Activated gamma-delta T cell (primary cell): ENCODE measurements around the gene SCT.

Experiments used
- DNase-seq: peaks from one replicate; lab custom pipeline; 2025; lab: John Stamatoyannopoulos, UW

The SCT gene

DNA sequence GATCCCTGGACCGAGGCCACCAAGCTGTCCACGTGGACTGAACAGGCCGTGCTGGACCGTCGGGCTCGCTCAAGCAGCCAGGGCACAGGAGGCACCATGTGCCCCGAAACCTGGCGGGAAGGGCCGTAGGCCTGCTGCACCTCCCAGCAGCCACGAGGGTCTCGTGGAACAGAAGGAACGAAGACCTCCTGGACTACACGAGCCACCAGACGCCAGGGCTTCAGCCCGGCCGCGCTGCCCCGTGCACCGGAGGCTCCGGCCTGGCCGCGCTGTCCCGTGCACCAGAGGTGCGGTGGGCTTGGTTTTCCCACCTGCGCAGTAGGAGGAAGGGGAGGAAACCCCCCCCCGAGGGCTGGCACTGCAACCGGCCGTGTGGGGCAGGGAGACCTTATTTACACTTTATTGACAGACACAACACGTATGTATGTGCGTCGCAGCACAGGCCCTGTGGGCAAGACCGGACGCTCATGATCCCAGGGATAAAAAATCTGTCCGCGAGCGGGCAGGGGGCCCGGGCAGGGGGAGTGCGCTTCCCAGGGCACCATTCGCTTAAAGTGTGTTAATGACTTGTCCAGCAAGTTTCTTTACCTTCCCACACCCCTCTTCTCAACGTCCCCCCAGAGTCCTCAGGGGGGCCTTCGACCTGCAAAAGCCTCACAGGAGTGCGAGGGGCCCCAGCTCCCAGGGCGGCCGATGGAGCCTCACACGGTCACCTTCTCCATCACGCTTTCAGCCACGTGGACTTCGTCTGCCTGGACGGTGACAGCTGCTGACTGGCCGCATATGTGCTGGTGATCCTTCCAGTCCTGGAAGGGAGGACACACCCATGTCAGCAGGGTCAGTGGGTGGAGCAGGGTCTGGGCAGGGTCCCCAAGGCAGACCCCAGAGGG is 17.1 kb upstream of the SCT start:
- DNase-seq = no peak

DNA sequence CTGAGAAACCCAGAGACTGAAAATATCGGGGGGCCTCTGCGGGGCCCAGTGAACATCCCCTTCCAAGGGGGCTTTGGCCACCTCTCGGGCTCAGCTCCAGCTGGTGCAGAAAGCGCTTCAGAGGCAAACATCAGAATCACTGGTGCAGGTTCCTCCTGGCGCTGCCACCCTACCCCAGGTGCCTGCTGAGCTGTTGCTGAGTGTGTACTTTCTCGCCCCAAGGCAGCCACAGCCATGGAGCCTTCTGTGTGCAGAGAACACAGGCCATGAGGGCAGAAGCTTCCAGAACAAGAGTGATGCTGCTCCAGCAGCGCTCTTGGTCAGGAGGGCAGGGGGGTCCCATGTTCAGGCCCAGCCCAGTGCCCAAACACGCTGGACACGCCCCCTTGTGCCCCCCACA is 16.4 kb upstream of the SCT start:
- DNase-seq = no peak

DNA sequence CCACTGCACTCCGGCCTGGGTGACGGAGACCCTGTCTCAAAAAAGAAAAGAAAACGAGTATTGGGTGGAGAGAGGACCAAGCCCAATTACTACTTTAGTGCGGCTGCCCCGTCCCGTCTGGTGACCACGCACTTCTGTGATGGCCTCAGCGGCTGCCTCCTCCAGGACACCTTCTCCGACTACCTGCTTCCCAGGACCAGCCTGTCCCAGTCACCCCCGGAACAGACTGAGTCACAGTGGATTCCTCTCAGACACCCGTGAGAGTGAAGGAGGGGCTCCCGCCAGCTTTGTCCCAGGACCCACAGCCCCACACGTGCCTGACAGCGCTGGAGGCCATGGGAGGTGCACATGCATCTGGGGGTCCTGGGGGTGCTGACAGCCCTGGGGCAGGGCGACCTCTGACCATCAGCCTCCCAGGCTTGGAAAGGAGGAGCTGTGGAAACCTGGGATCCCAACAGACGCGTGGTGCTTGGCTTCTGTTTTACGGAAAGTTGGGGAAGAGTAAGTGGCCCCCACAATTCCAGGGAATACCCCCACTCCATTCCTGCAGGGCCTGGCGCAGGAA is 14.9 kb upstream of the SCT start:
- no peak for DNase-seq

DNA sequence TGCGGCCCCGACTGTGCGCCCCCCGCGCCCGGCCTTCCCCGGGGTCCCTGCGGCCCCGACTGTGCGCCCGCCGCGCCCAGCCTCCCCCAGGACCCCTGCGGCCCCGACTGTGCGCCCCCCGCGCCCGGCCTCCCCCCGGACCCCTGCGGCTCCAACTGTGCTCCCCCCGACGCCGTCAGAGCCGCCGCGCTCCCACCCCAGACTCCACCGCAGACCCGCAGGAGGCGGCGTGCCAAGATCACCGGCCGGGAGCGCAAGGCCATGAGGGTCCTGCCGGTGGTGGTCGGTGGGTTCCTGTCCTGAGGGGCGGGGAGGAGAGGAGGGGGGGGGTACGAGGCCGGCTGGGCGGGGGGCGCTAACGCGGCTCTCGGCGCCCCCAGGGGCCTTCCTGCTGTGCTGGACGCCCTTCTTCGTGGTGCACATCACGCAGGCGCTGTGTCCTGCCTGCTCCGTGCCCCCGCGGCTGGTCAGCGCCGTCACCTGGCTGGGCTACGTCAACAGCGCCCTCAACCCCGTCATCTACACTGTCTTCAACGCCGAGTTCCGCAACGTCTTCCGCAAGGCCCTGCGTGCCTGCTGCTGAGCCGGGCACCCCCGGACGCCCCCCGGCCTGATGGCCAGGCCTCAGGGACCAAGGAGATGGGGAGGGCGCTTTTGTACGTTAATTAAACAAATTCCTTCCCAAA is 13.2 kb upstream of the SCT start:
- no peak for DNase-seq

DNA sequence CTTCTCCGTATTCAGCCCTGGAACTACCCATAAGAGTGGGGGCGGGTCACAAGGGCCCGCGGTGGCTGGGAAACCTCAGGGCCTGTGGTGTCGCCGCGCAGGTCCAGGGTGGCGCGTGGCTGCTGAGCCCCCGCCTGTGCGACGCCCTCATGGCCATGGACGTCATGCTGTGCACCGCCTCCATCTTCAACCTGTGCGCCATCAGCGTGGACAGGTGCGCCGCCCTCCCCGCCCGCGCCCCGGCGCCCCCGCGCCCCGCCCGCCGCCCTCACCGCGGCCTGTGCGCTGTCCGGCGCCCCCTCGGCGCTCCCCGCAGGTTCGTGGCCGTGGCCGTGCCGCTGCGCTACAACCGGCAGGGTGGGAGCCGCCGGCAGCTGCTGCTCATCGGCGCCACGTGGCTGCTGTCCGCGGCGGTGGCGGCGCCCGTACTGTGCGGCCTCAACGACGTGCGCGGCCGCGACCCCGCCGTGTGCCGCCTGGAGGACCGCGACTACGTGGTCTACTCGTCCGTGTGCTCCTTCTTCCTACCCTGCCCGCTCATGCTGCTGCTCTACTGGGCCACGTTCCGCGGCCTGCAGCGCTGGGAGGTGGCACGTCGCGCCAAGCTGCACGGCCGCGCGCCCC is 12.5 kb upstream of the SCT start:
- no peak for DNase-seq

DNA sequence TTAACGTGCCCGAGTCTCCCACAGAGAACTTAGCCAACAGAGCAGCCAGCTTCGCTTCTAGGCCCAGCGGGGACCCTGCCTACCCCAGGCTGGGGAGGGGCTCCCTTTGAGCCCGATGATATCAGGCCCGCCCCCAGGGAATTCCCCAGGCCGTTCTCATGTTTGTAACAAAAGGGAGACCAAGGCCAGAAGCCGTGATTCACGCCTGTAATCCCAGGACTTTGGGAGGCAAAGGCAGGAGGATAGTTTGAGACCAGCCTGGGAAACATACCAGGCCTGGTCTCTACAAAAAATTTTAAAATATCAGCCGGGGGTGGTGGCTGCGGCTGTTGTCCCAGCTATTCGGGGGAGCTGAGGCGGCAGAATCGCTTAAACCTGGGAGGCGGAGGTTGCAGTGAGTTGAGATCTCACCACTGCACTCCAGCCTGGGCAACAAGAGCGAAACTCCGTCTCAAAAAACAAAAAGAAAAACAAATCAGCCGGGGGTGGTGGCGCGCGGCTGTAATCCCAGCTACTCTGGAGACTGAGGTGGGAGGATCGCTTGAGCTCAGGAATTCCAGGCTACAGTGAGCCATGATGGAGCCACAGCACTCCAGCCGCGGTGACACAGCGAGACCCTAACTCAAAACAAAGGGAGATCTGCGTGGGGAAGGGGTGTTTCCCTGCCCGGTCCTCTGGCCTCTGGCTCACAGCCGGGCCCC is 11.8 kb upstream of the SCT start:
- no peak for DNase-seq

DNA sequence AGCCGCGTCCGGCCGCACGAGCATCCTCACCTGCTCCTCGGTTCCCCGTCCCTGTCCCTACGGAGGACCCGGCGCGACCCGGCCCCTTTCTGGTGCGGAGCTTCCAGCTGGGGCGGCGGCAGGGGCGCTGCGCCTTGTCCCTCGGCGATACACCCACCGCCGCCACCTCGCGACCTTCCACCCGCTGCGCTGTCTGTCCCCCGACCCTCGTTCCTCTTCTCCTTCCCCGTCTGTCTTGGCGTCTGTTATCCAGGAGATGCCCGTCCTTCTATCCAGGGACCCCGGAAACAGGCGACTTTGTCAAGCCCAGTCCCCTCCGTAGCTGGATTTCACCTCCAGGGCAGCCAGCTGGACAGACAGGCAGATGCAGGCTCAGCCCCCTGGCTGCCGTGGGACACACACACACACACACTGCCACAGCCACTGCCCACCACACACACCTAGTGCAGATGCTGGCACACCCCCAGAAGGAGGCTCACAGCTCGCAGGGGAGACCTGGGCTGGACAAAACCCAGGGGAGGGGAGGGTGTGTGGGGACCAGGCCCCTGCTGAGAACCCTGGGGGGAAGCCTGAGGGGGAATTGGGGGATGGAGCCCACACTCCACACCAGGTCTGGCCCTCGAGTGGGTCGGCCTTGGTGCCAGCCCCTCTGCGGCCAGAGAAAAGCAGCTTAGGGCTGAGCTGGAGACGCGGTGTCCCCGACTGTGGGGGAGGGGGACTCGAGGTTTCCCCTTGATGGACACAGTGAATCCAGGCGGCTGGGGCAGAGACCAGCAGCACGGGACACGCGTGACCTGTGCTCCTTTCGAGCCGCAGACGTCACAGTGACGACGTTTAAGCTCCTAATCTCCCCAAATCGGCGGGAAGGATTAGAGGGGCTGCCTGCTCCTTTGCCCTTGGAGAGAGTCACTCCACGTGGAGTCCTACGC is 10.9 kb upstream of the SCT start:
- no peak for DNase-seq

DNA sequence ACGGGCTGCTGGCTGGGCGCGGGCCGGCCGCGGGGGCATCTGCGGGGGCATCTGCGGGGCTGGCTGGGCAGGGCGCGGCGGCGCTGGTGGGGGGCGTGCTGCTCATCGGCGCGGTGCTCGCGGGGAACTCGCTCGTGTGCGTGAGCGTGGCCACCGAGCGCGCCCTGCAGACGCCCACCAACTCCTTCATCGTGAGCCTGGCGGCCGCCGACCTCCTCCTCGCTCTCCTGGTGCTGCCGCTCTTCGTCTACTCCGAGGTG is 10.3 kb upstream of the SCT start:
- DNase-seq = no peak

DNA sequence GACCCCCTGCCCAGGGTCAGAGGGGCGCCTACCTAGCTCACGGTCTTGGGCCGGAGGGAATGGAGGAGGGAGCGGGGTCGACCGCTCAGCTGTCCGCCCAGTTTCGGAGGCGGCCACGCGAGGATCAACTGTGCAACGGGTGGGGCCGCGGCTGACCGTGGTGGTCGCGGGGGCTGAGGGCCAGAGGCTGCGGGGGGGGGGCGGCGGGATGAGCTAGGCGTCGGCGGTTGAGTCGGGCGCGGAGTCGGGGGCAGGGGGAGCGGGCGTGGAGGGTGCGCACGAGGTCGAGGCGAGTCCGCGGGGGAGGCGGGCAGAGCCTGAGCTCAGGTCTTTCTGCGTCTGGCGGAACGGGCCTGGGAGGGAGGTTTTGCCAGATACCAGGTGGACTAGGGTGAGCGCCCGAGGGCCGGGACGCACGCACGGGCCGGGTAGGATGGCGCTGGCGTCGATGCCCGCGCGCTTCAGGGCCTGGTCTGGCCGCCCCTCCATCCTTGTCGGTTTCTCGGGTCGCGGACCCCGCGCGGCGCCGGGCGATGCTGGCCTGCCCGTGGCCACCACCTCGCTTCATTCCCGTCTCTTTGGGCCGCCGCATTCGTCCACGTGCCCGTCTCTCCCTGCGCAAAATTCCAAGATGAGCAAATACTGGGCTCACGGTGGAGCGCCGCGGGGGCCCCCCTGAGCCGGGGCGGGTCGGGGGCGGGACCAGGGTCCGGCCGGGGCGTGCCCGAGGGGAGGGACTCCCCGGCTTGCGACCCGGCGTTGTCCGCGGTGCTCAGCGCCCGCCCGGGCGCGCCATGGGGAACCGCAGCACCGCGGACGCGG is 9.7 kb upstream of the SCT start, which contains the start of gene DRD4:
DRD4 (plus strand) TSS at position 759 of the 822 bp plus-strand sequence; CDS start at position 795, 36 bp downstream.
- DNase-seq = no peak

DNA sequence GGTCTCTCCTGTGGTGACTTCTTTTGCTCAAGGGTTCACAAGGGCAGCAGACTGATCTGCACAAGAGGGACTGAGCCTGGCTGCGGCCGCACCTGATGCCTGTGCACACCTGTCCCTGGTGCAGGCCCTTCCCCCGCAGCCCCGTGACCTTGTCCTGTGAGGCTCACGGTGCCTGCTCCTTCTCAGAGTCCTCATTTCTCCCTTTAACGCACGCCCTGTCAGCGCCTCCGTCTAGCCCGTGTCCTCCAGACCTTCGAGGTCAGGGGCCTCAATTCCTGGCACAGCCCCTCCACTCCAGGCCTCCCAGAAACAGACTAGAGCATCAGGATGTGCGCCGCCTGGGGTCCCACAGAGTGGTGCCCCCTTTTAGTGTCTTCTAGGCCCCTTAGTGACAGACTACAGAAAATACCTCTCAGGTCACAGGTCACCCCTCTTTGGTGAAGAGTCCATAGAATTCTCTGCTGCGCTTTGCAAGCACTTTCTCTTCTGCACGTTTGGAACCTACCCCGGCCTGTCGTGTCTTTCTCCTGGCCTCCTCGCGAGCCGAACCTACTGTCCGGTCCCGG is 9.0 kb upstream of the SCT start:
- DNase-seq = no peak

DNA sequence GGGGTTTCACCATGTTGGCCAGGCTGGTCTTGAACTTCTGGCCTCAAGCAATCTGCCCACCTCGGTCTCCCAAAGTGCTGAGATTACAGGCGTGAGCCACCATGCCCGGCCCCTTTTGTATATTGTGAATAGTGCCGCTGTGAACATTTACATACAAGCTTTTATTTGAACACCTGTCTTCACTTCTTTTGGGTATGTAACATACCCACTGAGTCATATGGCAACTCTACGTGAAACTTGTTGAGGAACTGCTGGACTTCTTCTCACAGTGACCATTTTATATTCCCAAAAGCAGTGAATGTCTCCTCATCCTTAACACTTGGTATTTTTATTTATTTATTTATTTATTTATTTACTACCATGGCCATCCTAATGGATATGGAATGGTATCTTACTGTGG is 3.9 kb upstream of the SCT start:
- DNase-seq = no peak

DNA sequence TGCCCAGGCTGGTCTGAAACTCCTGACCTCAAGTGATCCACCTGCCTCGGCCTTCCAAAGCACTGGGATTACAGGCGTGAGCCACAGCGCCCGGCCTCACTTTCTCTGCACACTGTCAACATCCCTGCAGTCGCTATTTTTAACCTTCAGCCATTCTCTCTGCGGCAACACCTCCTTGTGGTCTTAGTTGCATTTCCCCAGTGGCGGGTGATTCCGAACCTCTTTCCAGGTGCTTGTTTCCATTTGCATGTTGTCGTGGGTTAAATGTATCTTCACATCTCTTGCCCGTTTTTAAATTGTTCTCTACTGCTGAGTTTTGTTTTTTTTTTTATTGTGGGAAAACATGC is 2.2 kb upstream of the SCT start:
- DNase-seq = no peak

DNA sequence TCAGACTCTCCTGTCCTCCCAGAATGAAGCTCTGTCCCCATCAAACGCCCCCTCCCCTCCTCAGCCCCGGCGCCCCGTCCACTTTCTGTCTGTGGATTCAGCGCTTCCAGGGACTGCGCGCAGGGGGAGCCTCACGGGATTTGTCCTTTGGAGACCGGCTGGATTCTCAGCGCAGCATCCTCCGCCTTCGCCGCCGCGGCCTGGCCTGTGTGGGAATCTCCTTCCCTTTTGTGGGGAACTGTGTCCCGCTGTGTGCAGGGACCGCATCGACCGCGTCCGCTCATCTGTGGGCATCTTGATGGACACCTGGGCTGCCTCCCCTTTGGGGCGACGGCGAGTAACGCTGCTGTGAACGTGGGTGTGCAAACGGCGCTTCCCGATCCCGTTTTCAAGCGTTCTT is 1.1 kb upstream of the SCT start:
- no peak for DNase-seq

DNA sequence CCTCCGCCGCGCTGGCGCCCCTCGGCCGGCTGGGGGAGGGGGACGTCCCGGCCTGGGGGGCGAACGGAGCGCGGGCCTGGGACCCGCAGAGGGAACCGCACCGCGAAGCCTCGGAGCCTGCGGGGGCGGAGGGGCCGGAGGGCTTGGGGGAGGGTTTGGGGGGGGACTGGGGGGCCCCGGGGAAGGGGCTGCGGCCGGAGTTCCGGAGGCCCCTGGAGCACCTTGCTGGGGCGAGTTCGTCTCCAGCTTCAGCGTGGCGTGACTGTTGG is 261 bp upstream of the SCT start:
- no peak for DNase-seq

DNA sequence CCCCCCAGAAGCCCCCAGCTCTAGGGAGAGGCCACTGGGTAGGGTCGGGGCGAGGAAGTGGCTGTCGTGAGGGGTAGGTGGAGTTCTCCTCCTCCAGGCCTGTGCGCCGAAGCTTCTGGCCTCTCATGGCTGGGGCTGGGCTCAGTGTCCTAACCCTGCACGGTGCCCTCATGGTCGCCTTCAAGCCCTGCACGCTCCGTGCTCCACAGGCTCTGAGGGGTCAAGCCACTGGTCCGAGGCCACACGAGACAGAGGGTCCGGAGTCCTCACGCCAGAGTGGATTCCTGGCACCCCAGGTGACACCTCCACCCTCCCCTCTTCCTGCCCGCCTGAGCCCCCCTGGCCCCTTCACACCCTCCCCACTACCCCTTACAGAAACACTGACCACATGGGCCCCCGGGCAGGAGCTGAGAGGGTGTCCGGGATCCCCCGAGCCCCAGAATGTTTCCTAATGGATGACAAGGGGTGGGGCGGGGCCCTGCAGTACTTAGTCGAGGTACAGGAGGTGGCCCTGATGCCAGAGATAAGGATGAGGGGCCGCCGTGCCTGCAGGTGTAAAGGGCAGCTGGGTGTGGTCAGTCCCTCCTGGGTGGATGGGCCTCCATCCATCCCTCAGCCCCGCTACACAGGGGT is 1.2 kb downstream of the SCT start:
- no peak for DNase-seq

DNA sequence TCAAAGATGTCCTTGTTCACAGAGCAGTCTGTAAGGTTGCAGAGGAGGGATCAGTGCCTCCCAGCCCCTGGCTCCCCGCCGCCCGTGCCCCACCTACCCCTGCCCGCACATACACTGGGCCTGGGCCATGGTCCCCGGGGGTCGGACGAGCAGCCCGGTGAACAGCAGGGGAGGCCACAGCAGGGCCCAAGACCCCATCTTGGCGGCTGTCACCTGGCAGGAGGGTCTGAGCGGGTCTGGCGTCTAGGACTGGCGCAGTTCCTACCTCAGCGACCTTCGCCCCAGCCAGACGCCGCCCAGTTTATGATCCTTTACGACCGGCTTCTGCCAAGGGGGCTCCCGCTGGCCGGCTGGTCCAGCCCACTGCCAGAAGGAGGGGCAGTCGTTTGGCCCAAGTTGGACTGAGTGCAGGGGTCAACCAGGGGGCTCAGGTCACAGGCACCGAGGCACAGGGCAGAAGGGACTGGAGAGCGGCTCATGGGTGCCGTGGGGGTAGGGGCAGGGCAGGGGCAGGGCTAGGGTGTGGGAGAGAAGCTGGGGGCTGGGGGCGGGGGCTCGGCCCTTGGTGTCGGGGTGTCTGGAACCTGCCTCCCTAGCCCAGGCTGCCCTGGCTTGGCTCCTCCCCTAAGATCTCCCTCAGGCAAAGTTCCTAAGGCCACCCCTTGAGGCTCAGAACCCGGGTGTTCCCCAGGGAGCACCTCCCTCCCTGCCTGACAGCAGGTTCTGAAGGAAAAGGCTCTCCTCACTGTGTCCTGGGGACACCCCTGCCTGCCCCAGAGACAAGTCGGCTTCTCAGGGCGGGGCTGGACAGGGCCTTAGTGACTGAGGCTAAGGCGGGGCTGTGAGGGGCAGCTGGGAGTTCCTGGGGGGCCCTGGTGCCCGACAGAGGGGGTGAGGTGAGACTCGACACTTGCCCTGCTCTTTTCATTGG is 2.0 kb downstream of the SCT start, which contains the start of gene CDHR5:
CDHR5 (minus strand) TSS at position 251 of the 931 bp plus-strand sequence; CDS start at position 198, 53 bp downstream.
- no peak for DNase-seq

DNA sequence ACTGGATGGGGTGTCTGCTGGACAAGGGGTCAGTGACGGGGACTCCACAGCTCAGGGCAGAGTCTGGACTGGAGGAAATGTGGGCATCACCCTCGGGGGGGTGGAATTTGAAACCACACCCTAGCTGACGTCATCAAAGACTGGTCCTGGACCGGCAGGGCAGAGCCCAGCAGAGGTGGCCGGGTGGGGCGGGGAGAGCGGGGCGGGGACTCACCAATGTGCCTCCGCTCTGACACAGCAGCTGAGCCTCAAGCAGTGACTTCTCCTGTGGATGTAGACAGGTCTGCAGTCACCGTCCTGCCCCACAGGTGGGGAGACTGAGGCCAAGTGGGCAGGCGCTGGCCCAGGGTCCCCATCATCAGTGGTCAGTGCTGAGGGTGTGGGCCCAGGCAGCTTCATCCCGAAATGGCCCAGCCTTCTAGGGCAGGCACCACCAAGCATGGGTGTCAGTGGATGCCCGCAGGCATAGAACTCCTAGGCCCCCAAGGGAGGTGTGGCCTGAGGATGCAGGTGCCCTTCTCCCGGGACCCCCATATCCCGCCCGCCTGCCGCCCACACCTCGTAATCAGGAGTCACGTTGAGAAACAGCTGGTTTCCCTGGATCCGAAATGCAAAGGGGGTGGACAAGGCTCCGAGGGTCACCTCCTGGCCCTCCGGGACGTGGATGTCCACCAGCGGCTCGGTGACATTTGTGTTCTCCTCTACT is 2.8 kb downstream of the SCT start:
- DNase-seq = no peak

DNA sequence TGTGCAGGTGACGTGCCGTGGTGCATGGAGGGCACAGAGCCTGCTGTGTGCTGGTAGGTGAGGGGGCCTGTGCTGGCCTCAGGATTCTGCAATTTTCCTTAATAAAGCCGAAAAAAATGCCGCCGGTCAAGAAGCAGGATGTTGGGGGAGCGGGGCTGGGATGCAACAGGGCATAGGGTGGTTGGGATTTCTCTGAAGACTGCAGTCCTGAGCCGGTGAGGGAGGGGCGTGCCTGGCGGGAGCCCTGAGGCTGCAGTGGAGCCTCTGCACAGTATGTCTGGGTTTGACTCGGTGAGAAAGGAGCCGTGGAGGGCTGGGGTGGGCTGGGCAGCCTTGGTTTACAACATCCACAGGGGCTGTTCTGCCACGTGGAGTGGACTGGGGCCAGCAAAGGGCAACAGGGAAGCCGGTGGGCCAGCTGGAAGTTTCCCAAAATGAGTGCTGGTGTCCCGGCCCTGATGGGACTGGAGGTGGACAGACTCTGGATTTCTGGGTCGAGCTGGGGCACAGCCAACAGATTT is 3.6 kb downstream of the SCT start:
- no peak for DNase-seq
